Stomach (tissue), 4 donors: ENCODE results near the gene ESR2.

ENCODE experiments used
- CTCF ChIP-seq, 7 experiments: fragments of 450-650 bp in 4 of 7; fragments of 200-600 bp in 3 of 7; sonication (generic) in 3 of 7; IDR thresholded peaks; one replicate each; pipeline ENCODE4 v1.5.1; 2016 to 2019; ENCODE audit warnings: antibody characterized with exemption in 7 of 7, control low read depth in 2 of 7, mild to moderate bottlenecking in 1 of 7
- POLR2A ChIP-seq, 4 donors: fragments of 450-650 bp; IDR thresholded peaks; one replicate each; pipeline ENCODE4 v1.6.1; 2016; ENCODE audit warnings: antibody characterized with exemption in 4 of 4, control low read depth in 2 of 4, mild to moderate bottlenecking in 1 of 4, moderate library complexity in 1 of 4

DNA sequence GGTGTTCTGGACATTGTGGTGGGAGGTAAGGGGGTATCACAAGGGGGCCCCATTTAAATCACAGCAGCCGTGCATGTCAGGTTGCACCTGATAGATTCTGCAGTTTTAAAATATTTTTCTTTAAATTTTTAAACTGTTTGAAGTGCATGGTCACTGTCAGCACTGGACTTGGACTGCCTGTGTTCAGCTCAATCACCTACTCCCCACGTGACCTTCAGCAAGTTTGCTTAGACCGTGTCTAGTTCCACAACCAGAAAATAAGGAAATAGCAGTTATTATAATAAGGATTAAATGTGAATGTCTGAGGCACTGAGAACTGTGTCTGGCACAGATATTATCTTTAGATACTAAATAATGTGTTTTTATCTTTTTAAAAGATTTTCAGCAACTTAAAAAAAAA, 64.7 kb downstream of the ESR2 start:
- no peak for TF ChIP-seq CTCF (IDR thresholded peaks at IDR 0.05)
- TF ChIP-seq POLR2A (IDR thresholded peaks at IDR 0.05) = no peak
